PFSK-1 (cell line): ENCODE data around the gene RAD51D. TPM values are rescaled to one million over a fixed set of nuclear protein-coding genes. Genes with fewer than 3 reads are reported as not detected.

Experiments
- FOXP2 ChIP-seq: optimal IDR thresholded peaks from 2 replicates; pipeline ENCODE3; 2011; ENCODE audit warnings: borderline replicate concordance, control low read depth, inconsistent platforms; ENCODE audit not compliant: insufficient read depth; ENCODE audit errors: extremely low read length, extremely low read depth
- POLR2AphosphoS5 ChIP-seq: IDR thresholded peaks from 2 replicates; pipeline ENCODE4 v1.6.1; 2012; ENCODE audit warnings: low read depth, mild to moderate bottlenecking, control low read depth, low read length, moderate library complexity
- REST ChIP-seq, 2 experiments: IDR thresholded peaks; 2 replicates each; pipeline versions ENCODE4 v1.6.1 to v1.8.0; 2011 to 2012; ENCODE audit warnings: low read depth in 2 of 2, low read length in 2 of 2, control low read depth in 1 of 2, inconsistent platforms in 1 of 2, mild to moderate bottlenecking in 1 of 2, moderate library complexity in 1 of 2; ENCODE audit not compliant: insufficient read depth in 1 of 2
- SIN3A ChIP-seq: IDR thresholded peaks from 2 replicates; pipeline ENCODE4 v1.6.1; 2012; ENCODE audit warnings: mild to moderate bottlenecking, low read length, moderate library complexity, borderline replicate concordance; ENCODE audit not compliant: insufficient read depth
- TAF1 ChIP-seq: IDR thresholded peaks from 2 replicates; pipeline ENCODE4 v1.6.1; 2012; ENCODE audit warnings: low read length, control low read depth, borderline replicate concordance; ENCODE audit not compliant: insufficient read depth
- polyA plus RNA-seq: library from polyadenylated mRNA; unstranded; fragments of >200 nt; gene quantifications from one replicate; pipeline ENCODE4 v1.2.1, GENCODE V29; 2012; ENCODE audit warnings: low read depth, missing spikeins; ENCODE audit not compliant: insufficient read length

RAD51D gene
- polyA plus RNA-seq = 18.3 TPM

GRCh38 chr17:35119370-35120165 lies at the start of gene RAD51D:
Gene RAD51D, minus strand, starts transcription at chr17:35119860. Its CDS starts 247 bp downstream, at chr17:35119613.
- TF ChIP-seq REST (IDR thresholded peaks at IDR 0.05; ENCODE audit: insufficient read depth in 1 of 2, low read depth in 2 of 2, low read length in 2 of 2) (peak; percentile 15 to 39; a peak in 2 of 4 replicates), FOXP2 (peak; percentile 86), TAF1 (no peak), SIN3A (peak; percentile 64; the same call in 1 of the 2 replicates), POLR2AphosphoS5 (no peak; the same call in 1 of the 2 replicates)

GRCh38 chr17:35167666-35168065 lies 48.0 kb upstream of the RAD51D start:
- no peak for TF ChIP-seq TAF1
- TF ChIP-seq POLR2AphosphoS5 = no peak
- TF ChIP-seq FOXP2 = no peak
- no peak for TF ChIP-seq SIN3A
- no peak for TF ChIP-seq REST (IDR thresholded peaks at IDR 0.05; ENCODE audit: insufficient read depth in 1 of 2, low read depth in 2 of 2, low read length in 2 of 2)

GRCh38 chr17:35167046-35167445 lies 47.4 kb upstream of the RAD51D start:
- TF ChIP-seq POLR2AphosphoS5 = no peak
- no peak for TF ChIP-seq FOXP2
- no peak for TF ChIP-seq REST (IDR thresholded peaks at IDR 0.05; ENCODE audit: insufficient read depth in 1 of 2, low read depth in 2 of 2, low read length in 2 of 2)
- no peak for TF ChIP-seq SIN3A
- TF ChIP-seq TAF1 = no peak

GRCh38 chr17:35166526-35166925 lies 46.9 kb upstream of the RAD51D start:
- TF ChIP-seq TAF1 = no peak
- no peak for TF ChIP-seq REST (IDR thresholded peaks at IDR 0.05; ENCODE audit: insufficient read depth in 1 of 2, low read depth in 2 of 2, low read length in 2 of 2)
- TF ChIP-seq SIN3A = no peak
- no peak for TF ChIP-seq FOXP2
- no peak for TF ChIP-seq POLR2AphosphoS5
